NCI-H2227 (cell line): ENCODE measurements around the gene IL5RA.

ENCODE experiments used
- DNase-seq: peaks from one replicate; lab custom pipeline; 2025; ENCODE audit not compliant: unreplicated experiment; lab: John Stamatoyannopoulos, UW

Gene IL5RA

DNA sequence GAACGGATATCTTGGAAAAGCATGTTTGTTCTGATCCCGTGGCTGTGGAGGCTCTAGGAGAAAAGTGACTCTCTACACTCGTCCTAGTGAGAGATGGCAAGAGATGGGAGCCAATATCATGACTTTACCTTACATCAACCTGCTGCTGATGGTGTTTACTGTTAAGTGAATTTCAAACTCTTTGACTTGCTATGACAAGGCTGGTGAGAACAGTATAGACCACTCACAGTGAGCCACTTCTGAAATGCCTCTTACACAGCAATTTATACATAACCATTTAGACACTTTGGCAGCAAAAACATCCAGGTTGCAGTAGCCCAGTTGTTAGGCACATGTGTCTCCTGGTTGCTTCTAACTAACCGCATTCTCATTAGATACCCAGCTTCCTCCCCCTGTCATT lies 43.3 kb downstream of the IL5RA start:
- DNase-seq = no peak

DNA sequence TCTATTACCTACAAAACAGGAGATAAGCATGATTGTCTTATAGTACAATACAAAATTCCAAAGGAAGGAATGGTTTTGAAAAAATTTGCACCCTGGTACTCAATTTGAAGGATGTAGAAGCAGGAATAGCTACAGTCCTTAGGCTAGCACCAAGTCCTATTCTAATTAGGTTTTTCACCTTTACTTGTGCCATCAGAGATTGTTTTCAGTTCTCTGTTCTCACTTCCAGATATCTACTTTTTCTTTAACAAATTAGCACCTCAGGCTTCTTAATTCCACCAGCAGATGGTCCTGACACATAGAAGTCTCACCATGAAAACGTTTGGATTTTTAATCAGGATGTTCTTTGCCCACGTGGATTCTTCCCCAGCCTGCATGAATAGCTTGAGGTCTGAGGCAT lies 43.8 kb downstream of the IL5RA start:
- no peak for DNase-seq

DNA sequence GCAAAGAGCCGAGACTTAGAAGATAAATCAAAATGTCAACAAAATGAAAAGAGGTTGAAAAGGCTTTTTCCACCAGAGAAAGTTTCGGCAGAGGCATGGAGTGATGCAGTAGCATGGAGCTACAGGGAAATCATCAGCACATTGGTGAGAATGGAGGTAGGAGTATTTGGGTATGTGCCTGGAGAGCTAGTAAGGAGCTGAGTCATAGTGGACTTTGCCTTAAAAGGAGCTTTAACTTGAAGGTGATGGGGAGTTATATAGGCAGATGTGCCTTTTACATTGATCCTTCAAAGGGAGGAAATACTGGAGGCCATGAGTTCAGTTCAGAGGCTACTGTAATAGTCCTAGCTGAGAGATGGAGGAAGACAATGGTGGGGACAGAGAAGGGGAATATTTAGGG lies 44.3 kb downstream of the IL5RA start:
- DNase-seq = no peak

DNA sequence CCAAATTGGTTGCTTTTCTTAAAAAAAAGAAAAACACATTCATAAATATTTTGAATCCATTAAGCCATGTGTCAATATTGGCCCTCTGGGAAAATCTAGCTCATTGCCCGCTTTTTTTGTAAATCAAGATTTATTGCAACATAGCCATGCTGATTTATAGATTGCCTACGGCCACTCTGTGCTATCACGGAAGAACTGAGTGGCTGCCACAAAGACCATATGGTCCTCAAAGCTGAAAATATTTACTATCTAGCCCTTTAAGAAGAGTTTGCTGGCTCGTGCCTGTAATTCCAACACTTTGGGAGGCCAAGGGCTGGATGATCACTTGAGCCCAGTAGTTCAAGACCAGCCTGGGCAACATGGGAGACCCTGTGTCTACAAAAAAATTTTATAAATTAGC lies 45.9 kb downstream of the IL5RA start:
- DNase-seq = no peak

DNA sequence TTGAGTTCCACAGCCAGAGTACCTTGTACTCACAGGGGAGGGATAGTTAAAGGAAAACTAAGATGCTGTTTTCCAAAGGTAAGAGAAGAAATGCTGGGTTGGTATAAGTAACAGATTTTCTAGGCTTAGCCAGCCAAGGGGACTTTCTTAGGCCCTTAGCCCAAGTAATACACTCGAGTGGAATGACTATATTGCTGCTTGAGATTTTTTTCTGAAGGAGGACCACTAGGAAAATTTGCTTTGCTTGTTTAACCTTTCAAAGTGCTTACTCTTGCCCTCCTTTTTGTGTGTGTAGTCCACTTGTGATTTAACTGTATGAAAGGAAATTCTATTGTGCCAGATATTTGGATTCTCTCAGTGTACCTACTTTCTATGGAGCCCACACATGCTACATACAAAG lies 50.5 kb downstream of the IL5RA start:
- no peak for DNase-seq

GRCh38 chr3:3053974-3054373 lies 56.2 kb downstream of the IL5RA start:
- DNase-seq = no peak

GRCh38 chr3:3038201-3038991 lies 71.8 kb downstream of the IL5RA start:
- no peak for DNase-seq

DNA sequence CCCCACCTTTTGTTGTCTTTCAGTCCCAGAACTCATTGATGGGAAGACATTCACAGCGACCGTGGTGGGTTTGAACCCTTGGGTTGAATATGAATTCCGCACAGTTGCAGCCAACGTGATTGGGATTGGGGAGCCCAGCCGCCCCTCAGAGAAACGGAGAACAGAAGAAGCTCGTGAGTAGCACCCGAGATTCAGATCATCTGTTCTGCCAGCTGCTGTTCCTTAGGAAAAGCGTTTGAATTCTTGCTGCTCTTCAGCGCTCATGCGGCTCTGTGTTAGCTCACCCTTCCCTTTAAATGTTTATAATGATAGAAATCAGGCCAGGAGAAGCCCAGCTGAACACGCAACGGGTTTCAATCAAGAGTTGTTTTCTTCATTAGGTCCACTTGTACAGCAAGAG lies 73.0 kb downstream of the IL5RA start:
- DNase-seq = no peak

GRCh38 chr3:3031326-3031725 lies 78.8 kb downstream of the IL5RA start:
- no peak for DNase-seq

DNA sequence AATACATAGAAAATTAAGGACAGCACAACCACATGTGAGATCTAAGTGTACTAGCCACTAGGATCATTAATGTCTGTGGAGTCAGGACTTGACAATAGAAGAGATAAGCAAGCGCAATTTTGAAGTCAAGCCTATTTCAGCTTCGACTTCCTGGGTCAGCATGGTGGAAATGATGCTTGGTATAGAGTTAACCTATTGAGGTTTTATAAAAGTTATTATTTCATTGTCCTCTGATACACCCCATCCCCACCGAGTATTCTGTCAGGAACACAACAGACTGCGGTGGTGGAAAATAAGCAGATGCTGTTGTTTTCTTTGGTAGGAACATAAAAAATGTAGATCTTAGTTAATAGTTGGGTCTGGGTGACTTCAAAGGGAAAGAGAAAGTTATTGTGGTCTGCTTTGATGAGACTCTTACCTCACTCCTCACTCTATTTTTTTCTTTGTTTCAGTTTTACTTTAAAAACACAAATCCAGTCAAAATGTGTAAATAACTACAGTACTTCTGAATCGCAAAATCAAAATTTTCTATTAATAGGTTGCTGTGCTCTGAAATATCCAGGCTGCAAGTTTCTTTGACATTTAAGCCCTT lies 82.1 kb downstream of the IL5RA start:
- no peak for DNase-seq

- no peak for DNase-seq
Observed at GRCh38 chr3:3023111-3023745, 86.9 kb downstream of the IL5RA start.

DNA sequence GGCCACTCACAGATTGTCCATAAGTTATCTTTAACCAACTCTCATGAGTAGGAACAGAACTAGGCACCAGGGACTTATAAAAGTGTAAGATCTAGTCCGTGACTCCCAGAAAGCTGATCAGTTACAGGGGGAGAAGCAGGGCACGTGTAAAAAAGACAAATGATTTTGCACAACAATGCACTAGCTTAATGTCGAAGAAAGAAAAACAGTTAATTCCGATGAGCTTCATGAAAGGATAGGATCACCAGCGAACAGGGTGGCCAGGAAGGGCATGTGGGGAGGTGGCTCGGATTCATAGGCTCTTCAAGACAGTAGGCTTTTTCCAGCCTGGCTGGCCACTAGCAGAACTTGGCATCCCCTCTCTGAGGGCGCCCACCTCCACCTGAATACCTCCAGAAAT lies 90.0 kb downstream of the IL5RA start:
- no peak for DNase-seq
